Sigmoid colon (tissue), 7 donors: Measurements from ENCODE around the gene ATG3. TPM values are rescaled to one million over a fixed set of nuclear protein-coding genes. Genes with fewer than 3 reads are reported as not detected.

Source experiments
- DNase-seq: peaks from one replicate; pipeline ENCODE4 v3.0.0-alpha.2; 2019
- H3K27ac ChIP-seq, 4 donors: fragments of 200-600 bp; sonication (generic); one replicate each; pipeline ENCODE4 v1.5.1; 2016 to 2019; ENCODE audit warnings: mild to moderate bottlenecking in 1 of 4
- H3K27me3 ChIP-seq, 3 donors: fragments of 200-600 bp; sonication (generic); one replicate each; pipeline ENCODE4 v1.5.1; 2019; ENCODE audit warnings: mild to moderate bottlenecking in 1 of 3
- H3K36me3 ChIP-seq, 4 donors: fragments of 200-600 bp; sonication (generic); one replicate each; pipeline ENCODE4 v1.5.1; 2016 to 2019
- H3K4me1 ChIP-seq, 4 donors: fragments of 200-600 bp; sonication (generic); one replicate each; pipeline ENCODE4 v1.5.1; 2017 to 2019
- H3K4me3 ChIP-seq, 4 donors: fragments of 200-600 bp; sonication (generic); one replicate each; pipeline ENCODE4 v1.5.1; 2017 to 2019; ENCODE audit warnings: mild to moderate bottlenecking in 2 of 4, moderate library complexity in 1 of 4
- H3K9me3 ChIP-seq, 4 donors: fragments of 200-600 bp in 3 of 4; sonication (generic) in 3 of 4; one replicate each; pipeline versions ENCODE4 v1.5.1 to v1.6.1; 2013 to 2019
- CTCF ChIP-seq, 4 experiments: fragments of 450-650 bp in 3 of 4; fragments of 200-600 bp in 1 of 4; IDR thresholded peaks; one replicate each; pipeline ENCODE4 v1.5.1; 2016 to 2019; ENCODE audit warnings: antibody characterized with exemption in 4 of 4, mild to moderate bottlenecking in 3 of 4, moderate library complexity in 2 of 4
- EP300 ChIP-seq, 4 donors: sonication (generic); formaldehyde crosslinking; IDR thresholded peaks; one replicate each; pipeline ENCODE4 v1.6.1; 2017; ENCODE audit warnings: antibody characterized with exemption in 4 of 4
- POLR2A ChIP-seq, 2 donors: fragments of 450-650 bp; IDR thresholded peaks; one replicate each; pipeline ENCODE4 v1.6.1; 2016; ENCODE audit warnings: antibody characterized with exemption in 2 of 2, mild to moderate bottlenecking in 2 of 2, moderate library complexity in 2 of 2
- POLR2AphosphoS5 ChIP-seq, 4 donors: sonication (generic); formaldehyde crosslinking; IDR thresholded peaks; one replicate each; pipeline ENCODE4 v1.6.1; 2017; ENCODE audit warnings: antibody characterized with exemption in 4 of 4
- whole genome bisulfite sequencing, 2 donors: extraction: QIAGEN DNeasy Blood & Tissue Kit; methylation state at CpG; one replicate each; pipeline ENCODE4 v1.1.7; 2013; 5-methylcytosine and 5-hydroxymethylcytosine counted together
- intact Hi-C: fragments of 100-400 bp; cut with DNase I; formaldehyde crosslinking; loops from one replicate; pipeline ENCODE4 v1.15.1; 2023
- polyA plus RNA-seq, 3 donors: library from polyadenylated mRNA; stranded (reverse); fragments of 200-250 nt; gene quantifications; one replicate each; pipeline ENCODE4 v1.2.3, GENCODE V29; 2013
- total RNA-seq, 4 donors: library from RNA; depleted of rRNA; stranded (reverse); fragments of >200 nt; gene quantifications; one replicate each; pipeline ENCODE4 v1.1.0, GENCODE V29; 2016
- donor health status: healthy with polysubstance abuse.
- donor health status: Bipolar disorder and iron deficiency.
- donor health status: healthy.

ATG3 gene
- total and polyA plus RNA-seq, 7 donors, result 28.0 to 75.1 (median 49.5) TPM

- TF ChIP-seq CTCF (IDR thresholded peaks at IDR 0.05), result no peak
- TF ChIP-seq EP300 (IDR thresholded peaks at IDR 0.05), result no peak
- TF ChIP-seq POLR2AphosphoS5 (IDR thresholded peaks at IDR 0.05), result no peak
- no peak for TF ChIP-seq POLR2A (IDR thresholded peaks at IDR 0.05)
- H3K36me3 ChIP-seq, result no peaks in the 10 kb centered on the region
Measured at GRCh38 chr3:112508261-112508660, 53.5 kb downstream of the ATG3 start.

GRCh38 chr3:112505907-112506306 is 55.9 kb downstream of the ATG3 start:
- no peaks in the 10 kb centered on the region for H3K4me1 ChIP-seq
- no peaks in the 10 kb centered on the region for H3K9me3 ChIP-seq
- no peak for DNase-seq
- no peak overlapping the region for H3K27ac ChIP-seq
- WGBS, 2 donors, result 25 to 30% methylated on average over 2 of the region's 2 CpGs
- no peak overlapping the region for H3K4me3 ChIP-seq
- no peaks in the 10 kb centered on the region for H3K27me3 ChIP-seq
- intact Hi-C loops, result no loop called here
- no peaks in the 10 kb centered on the region for H3K36me3 ChIP-seq
- TF ChIP-seq CTCF (IDR thresholded peaks at IDR 0.05), result no peak
- no peak for TF ChIP-seq POLR2AphosphoS5 (IDR thresholded peaks at IDR 0.05)
- TF ChIP-seq EP300 (IDR thresholded peaks at IDR 0.05), result no peak
- TF ChIP-seq POLR2A (IDR thresholded peaks at IDR 0.05), result no peak

More at GRCh38 chr3:112508261-112508660, 53.5 kb downstream of the ATG3 start:
- H3K4me3 ChIP-seq, result no peak overlapping the region
- H3K27me3 ChIP-seq, result no peaks in the 10 kb centered on the region
- no peak overlapping the region for H3K27ac ChIP-seq
- DNase-seq, result no peak
- H3K9me3 ChIP-seq, result no peaks in the 10 kb centered on the region
- intact Hi-C loops, result no loop called here
- WGBS, 2 donors, result 71 to 79% methylated on average over 2 of the region's 2 CpGs
- H3K4me1 ChIP-seq, result no peaks in the 10 kb centered on the region

DNA sequence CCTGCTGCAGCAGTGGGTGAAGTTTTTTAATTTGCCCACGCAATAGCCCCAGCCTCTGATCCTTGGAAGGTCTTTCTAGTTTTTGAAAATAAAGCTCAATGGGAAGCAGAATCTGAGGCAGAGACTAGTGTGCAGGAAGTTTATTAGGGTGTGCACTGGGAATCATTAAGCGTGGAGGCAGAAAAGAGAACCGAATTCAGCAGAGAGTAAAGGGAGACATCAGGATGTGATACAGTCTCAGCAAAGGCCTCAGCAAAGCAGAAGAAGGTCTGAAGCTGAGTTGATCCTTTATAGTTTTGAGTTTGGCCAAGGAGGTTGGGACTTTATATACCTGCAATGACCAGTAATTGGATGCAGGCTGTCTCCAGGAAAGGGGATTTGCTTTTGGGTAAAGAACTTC is 57.6 kb downstream of the ATG3 start:
- WGBS, 2 donors, result 75 to 90% methylated on average over 3 of the region's 3 CpGs
- Histone ChIP-seq H3K4me1 (no peaks in the 10 kb centered on the region), H3K36me3 (no peaks in the 10 kb centered on the region), H3K4me3 (no peak overlapping the region), H3K9me3 (no peaks in the 10 kb centered on the region), H3K27ac (no peak overlapping the region), H3K27me3 (no peaks in the 10 kb centered on the region)
- DNase-seq, result no peak
- intact Hi-C loops, result no loop called here
- TF ChIP-seq EP300 (IDR thresholded peaks at IDR 0.05) (no peak), POLR2AphosphoS5 (IDR thresholded peaks at IDR 0.05) (no peak), POLR2A (IDR thresholded peaks at IDR 0.05) (no peak), CTCF (IDR thresholded peaks at IDR 0.05) (no peak)

- Histone ChIP-seq H3K4me3 (no peak overlapping the region), H3K27me3 (no peaks in the 10 kb centered on the region), H3K9me3 (no peaks in the 10 kb centered on the region), H3K27ac (no peak overlapping the region), H3K36me3 (no peaks in the 10 kb centered on the region), H3K4me1 (no peaks in the 10 kb centered on the region)
- no peak for DNase-seq
- TF ChIP-seq POLR2AphosphoS5 (IDR thresholded peaks at IDR 0.05) (no peak), EP300 (IDR thresholded peaks at IDR 0.05) (no peak), POLR2A (IDR thresholded peaks at IDR 0.05) (no peak), CTCF (IDR thresholded peaks at IDR 0.05) (no peak)
- intact Hi-C loops, result no loop called here
- 95 to 99% methylated on average over 4 of the region's 4 CpGs for WGBS, 2 donors
Measured at GRCh38 chr3:112503304-112503972, 58.3 kb downstream of the ATG3 start.

DNA sequence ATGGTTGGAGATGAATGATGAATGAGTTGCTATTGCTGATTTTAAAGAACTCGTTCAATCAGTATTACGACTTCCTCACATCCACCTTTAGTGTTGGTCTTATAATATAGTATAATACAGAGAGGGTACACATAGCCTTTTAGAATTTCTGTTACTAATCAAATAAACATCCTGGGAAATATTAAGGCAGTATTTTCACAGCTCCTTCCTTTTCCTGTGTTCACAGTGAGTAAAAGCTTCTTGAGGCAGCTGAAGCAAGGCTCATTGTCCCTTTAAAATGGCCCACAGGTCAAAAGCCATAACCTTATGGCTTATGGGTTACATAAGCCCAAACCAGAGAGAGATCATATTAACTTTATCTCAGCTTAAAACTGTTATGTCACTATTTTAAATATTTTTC is 61.1 kb downstream of the ATG3 start:
- H3K4me3 ChIP-seq, result no peak overlapping the region
- TF ChIP-seq POLR2A (IDR thresholded peaks at IDR 0.05), result no peak
- no peak for TF ChIP-seq CTCF (IDR thresholded peaks at IDR 0.05)
- no peak for TF ChIP-seq POLR2AphosphoS5 (IDR thresholded peaks at IDR 0.05)
- no peak for TF ChIP-seq EP300 (IDR thresholded peaks at IDR 0.05)
- H3K27me3 ChIP-seq, result no peaks in the 10 kb centered on the region
- intact Hi-C loops, result no loop called here
- H3K27ac ChIP-seq, result no peak overlapping the region
- no peaks in the 10 kb centered on the region for H3K9me3 ChIP-seq
- no peaks in the 10 kb centered on the region for H3K4me1 ChIP-seq
- 90 to 91% methylated on average over 2 of the region's 2 CpGs for WGBS, 2 donors
- no peaks in the 10 kb centered on the region for H3K36me3 ChIP-seq
- DNase-seq, result no peak
